GM19324 (cell line): ENCODE data around the gene ITGB3BP.
"Not testable (repeated sequence)": the region's sequence is repeated elsewhere in the genome, so short reads cannot be mapped to it uniquely, and the experiment has no call there.

ENCODE experiments used
- ATAC-seq: cut with Tn5 transposase; IDR thresholded peaks from one replicate; pipeline ENCODE4 v1.9.1; 2021; ENCODE audit warnings: mild to moderate bottlenecking, moderate library complexity; ENCODE audit not compliant: unreplicated experiment, low FRiP score

Gene ITGB3BP

DNA sequence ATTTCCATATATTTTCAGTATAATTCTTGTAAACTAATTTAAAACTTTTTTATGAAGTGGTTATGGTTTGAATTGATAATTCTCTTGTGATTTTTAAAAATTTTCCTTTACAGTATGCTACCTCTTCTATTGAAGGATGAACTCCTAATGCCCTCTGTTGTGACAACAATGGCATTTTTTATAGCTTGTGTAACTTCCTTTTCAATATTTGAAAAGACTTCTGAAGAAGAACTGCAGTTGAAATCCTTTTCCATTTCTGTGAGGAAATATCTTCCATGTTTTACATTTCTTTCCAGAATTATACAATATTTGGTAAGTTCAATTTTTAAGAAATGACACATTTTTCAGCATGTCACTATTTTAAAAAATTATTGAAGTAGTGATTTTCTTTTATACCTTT is 94.2 kb downstream of the ITGB3BP start:
- no peak for ATAC-seq

DNA sequence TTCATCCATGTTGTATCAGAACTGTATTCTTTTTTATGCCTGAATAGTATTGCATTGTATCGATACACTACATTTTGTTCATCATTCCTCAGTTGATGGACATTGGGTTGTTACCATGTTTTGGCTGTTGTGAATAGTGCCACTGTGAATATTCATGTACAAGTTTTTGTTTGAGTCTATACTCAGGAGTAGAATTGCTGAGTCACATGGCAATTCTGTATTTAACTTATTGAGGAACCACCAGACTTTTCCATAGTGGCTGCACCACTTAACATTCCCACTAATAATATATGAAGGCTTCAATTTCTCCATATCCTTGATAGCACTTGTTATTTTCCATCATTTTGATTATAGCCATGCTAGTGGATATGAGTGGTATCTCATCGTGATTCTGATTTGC is 99.4 kb downstream of the ITGB3BP start:
- ATAC-seq: no peak

DNA sequence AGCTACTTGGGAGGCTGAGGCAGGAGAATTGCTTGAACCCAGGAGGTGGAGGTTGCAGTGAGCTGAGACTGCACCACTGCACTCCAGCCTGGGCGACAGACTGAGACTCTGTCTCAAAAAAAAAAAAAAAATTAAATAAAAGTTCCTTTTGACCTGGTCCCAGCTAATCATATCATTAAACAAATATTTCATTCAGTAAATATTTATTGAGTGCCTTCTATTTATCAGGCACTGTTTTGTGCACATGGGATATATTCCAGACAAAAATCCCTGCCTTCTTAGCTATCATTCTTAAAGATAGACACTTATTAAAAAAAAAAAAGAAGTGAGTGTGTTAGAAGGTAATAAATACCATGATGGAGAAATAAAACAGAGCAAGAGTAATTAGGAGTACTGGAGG is 102.3 kb downstream of the ITGB3BP start:
- ATAC-seq: not testable (repeated sequence)

GRCh38 chr1:63418101-63418500 is 104.9 kb downstream of the ITGB3BP start:
- ATAC-seq: no peak

- no peak for ATAC-seq
Observed at GRCh38 chr1:63414691-63415365, 108.2 kb downstream of the ITGB3BP start.

GRCh38 chr1:63413394-63413793 is 109.6 kb downstream of the ITGB3BP start:
- ATAC-seq: no peak

- no peak for ATAC-seq
Observed at GRCh38 chr1:63411066-63411465, 112.0 kb downstream of the ITGB3BP start.

- ATAC-seq: no peak
Observed at GRCh38 chr1:63408331-63408730, 114.7 kb downstream of the ITGB3BP start.

DNA sequence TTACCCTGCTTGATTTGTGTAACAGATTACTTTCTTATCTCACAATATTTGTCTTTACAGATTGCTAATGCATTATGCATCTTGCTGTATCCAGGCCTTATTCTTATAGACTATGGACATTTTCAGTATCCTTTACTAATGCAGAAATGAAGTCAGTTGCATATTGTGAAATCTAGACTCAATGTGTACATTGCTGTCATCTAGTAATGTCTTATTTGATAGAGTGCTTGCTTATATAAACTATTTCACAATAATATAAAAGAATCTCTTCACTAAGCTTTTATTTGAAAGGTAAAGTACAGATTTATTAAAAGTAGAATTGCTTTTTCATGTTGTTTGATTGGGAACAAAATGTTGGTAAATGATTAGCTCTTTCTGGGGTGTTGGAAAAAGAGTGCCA is 116.0 kb downstream of the ITGB3BP start:
- no peak for ATAC-seq

DNA sequence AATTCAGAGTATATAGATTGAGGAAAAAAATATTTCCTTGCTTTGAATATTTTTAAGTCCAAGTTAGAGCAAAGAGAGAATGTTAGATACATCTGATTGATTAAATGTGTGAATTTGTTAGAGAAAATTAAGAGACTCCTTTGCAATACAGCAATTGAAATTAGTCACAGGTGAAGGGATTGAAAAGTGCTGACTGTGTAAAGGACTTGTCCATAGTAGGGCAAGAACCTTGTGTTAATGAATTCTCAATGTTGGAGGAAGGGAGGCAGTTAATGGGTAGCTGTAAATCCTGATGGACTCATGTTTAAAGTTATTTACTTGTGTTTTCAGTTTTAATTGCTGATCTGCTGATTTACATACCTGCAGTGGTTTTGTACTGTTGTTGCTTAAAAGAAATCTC is 117.0 kb downstream of the ITGB3BP start:
- ATAC-seq: no peak

GRCh38 chr1:63405021-63405420 is 118.0 kb downstream of the ITGB3BP start:
- ATAC-seq: no peak

DNA sequence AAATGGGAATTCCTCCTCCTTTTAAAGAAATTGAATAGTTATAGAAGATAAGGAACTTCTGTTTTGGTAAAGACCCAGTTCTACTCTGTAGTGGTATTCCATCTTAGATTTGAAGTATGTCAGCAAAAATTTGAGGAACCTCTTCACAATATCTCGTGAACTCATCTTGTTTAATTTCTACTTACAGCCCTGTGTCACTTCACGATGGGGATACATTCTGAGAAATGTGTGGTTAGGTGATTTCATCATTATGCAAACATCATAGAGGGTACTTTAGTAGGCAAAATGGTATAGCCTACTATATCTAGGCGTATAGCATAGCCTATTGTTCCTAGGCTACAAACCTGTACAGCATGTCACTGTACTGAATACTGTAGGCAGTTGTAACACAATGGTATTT is 119.6 kb downstream of the ITGB3BP start:
- no peak for ATAC-seq

GRCh38 chr1:63401945-63402344 is 121.1 kb downstream of the ITGB3BP start:
- no peak for ATAC-seq
